Right renal pelvis (tissue), 4 donors: ENCODE measurements around the gene GPD1. TPM values are rescaled to one million over a fixed set of nuclear protein-coding genes. Genes with fewer than 3 reads are reported as not detected.

Experiments
- DNase-seq, 4 donors: peaks; one replicate each; pipeline ENCODE4 v3.0.0-alpha.2; 2013; ENCODE audit warnings: low read depth in 4 of 4, low spot score in 3 of 4, missing footprints in 1 of 4
- polyA plus RNA-seq, 4 donors: library from polyadenylated mRNA; unstranded; fragments of 120-200 nt; gene quantifications; one replicate each; pipeline ENCODE4 v1.2.1, GENCODE V29; 2013; ENCODE audit not compliant: insufficient read length in 4 of 4

Gene GPD1
- polyA plus RNA-seq: 10 to 100 TPM; 52.2 to 82.4 (median 64.7) TPM

- no peak for DNase-seq
Measured at GRCh38 chr12:50103767-50104321, at the start of gene GPD1. Gene GPD1, plus strand, starts transcription at chr12:50104008. Its CDS starts 43 bp downstream, at chr12:50104051.

GRCh38 chr12:50055831-50056638 lies 47.8 kb upstream of the GPD1 start:
- no peak for DNase-seq

GRCh38 chr12:50056639-50056976 lies 47.2 kb upstream of the GPD1 start:
- DNase-seq: no peak

- no peak for DNase-seq
Measured at GRCh38 chr12:50057000-50057841, 46.6 kb upstream of the GPD1 start, which contains the start of gene ASIC1. Gene ASIC1, plus strand, starts transcription at chr12:50057596. Its CDS starts 1,171 bp downstream, at chr12:50058767.

- no peak for DNase-seq
Measured at GRCh38 chr12:50057896-50058670, 45.7 kb upstream of the GPD1 start.

- DNase-seq: no peak
Measured at GRCh38 chr12:50058743-50059312, 45.0 kb upstream of the GPD1 start.

- DNase-seq: no peak
Measured at GRCh38 chr12:50059440-50060119, 44.2 kb upstream of the GPD1 start.

GRCh38 chr12:50060120-50060468 lies 43.7 kb upstream of the GPD1 start:
- no peak for DNase-seq

GRCh38 chr12:50061171-50061570 lies 42.6 kb upstream of the GPD1 start:
- DNase-seq: no peak

- DNase-seq: no peak
Measured at GRCh38 chr12:50061946-50062686, 41.7 kb upstream of the GPD1 start.

- no peak for DNase-seq
Measured at GRCh38 chr12:50062728-50063460, 40.9 kb upstream of the GPD1 start.

- no peak for DNase-seq
Measured at GRCh38 chr12:50065726-50066310, 38.0 kb upstream of the GPD1 start.

- no peak for DNase-seq
Measured at GRCh38 chr12:50066402-50066801, 37.4 kb upstream of the GPD1 start.

GRCh38 chr12:50069069-50069468 lies 34.7 kb upstream of the GPD1 start:
- no peak for DNase-seq

GRCh38 chr12:50069539-50069938 lies 34.3 kb upstream of the GPD1 start:
- no peak for DNase-seq

GRCh38 chr12:50070314-50071060 lies 33.3 kb upstream of the GPD1 start:
- peak; percentile 74 to 78 (median 76) for DNase-seq

GRCh38 chr12:50072198-50072907 lies 31.5 kb upstream of the GPD1 start:
- DNase-seq: no peak
